Stimulated activated CD8-positive, alpha-beta memory T cell treated with anti-CD3 and anti-CD28 coated beads, Interleukin-15, amount 100 ng/mL, for 1 hour (primary cell): ENCODE data around the gene FGGY.
"Not testable (repeated sequence)": the region's sequence is repeated elsewhere in the genome, so short reads cannot be mapped to it uniquely, and the experiment has no call there.

Experiments used
- DNase-seq: peaks from one replicate; pipeline ENCODE4 v3.0.0-alpha.2; 2020; ENCODE audit warnings: low read depth

The FGGY gene

GRCh38 chr1:59485949-59486348 lies 189.1 kb downstream of the FGGY start:
- no peak for DNase-seq

GRCh38 chr1:59486615-59487014 lies 189.7 kb downstream of the FGGY start:
- no peak for DNase-seq

GRCh38 chr1:59487335-59488031 lies 190.6 kb downstream of the FGGY start:
- DNase-seq: no peak

GRCh38 chr1:59492500-59492899 lies 195.6 kb downstream of the FGGY start:
- no peak for DNase-seq

DNA sequence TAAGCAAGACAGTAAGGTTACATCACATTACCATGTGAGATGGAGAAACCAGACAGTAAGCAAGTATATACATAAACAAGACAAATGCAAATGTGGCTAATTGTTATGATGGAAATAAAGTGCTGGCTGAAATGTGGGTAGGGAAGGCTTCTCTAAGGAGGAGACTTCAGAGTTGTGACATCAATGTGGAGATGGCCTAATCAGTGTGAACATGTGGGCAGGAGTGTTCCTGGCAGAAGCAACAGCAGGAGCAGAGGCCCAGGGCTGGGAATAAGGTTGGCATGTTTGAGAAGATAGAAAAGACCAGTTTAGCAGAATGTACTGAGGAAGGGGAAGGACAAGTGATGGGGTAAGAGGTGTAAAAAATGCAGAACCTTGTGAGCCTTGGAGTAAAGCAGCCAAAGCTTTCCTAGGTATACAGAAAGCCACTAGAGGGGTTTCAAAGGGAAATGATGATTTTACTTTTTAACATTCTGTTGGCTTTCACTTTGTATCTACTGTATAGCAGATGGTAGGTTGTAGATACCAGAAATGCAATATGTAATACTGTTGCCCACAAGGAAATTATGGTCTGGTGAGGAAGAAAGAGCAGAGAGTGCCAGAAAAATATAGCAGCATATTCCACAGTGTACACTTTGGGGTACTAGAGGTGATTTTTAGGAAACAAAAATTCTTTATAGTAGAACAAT lies 197.4 kb downstream of the FGGY start:
- DNase-seq: no peak

GRCh38 chr1:59496156-59496555 lies 199.3 kb downstream of the FGGY start:
- DNase-seq: not testable (repeated sequence)

DNA sequence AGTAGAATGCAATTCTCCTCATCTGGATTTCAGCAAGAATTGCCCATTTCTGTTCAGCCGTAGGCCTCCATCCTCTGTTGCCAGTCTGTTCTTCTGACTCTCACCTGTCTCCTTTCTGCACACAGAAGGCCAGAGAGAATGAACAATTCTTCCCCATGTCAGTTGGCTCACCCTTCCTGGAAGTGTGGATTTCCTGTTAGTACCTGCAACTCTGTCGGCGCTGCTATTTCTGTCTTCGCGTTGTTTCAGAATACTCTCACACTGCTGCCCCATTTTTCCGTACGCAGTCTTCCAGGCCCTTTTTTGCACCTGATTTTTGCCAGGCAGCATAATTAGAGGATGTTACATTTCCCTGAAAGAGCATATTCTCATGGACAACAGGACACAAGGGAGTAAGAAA lies 200.7 kb downstream of the FGGY start:
- DNase-seq: no peak

DNA sequence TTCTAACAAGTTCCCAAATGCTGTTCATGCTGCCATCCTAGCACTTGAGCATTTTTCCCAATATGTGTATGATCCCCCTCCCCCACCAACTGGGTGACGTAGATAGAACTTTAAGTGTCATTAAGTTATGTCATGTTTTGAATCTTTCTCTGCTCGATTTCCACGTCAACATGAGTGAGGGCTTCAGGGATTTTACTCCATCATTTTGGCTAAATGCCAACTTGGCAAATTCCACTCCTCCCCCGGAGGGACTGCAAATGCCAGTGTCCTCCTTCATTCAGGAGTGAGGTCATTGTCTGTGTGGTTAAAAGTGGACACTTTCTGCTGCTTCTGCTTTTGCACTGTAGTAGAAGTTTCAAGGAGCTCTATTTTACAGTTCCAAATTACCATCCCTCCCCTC lies 201.7 kb downstream of the FGGY start:
- no peak for DNase-seq

DNA sequence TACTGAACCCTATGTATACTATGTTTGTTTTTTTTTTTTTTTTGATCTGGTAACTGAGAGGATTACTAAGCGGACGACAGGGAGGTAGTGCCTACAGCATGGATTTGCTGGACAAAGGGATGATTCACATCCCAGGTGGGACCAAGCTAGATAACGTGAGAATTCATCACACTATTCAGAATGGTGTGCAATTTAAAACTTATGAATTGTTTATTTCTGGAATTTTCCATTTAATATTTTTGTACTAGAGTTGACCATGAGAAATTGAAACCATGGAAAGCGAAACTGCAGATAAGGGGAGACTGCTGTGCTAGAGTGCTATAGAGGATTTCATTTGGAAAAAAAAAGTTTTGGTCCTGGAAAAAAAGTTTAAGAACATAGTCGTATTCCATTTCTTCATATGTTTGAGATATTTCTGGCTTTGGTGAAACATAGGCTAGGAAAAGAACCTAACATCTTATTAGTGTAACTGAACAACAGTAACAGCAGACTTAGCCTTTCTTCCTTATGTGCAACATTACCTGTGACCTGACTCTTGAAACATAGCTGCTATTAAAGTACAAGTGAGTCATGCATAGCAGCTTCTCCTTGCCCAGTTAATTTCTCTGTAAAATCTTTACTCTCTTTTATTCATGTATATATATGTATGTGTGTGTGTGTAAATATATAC lies 202.5 kb downstream of the FGGY start:
- no peak for DNase-seq

- no peak for DNase-seq
Observed at GRCh38 chr1:59499943-59500569, 203.2 kb downstream of the FGGY start.

DNA sequence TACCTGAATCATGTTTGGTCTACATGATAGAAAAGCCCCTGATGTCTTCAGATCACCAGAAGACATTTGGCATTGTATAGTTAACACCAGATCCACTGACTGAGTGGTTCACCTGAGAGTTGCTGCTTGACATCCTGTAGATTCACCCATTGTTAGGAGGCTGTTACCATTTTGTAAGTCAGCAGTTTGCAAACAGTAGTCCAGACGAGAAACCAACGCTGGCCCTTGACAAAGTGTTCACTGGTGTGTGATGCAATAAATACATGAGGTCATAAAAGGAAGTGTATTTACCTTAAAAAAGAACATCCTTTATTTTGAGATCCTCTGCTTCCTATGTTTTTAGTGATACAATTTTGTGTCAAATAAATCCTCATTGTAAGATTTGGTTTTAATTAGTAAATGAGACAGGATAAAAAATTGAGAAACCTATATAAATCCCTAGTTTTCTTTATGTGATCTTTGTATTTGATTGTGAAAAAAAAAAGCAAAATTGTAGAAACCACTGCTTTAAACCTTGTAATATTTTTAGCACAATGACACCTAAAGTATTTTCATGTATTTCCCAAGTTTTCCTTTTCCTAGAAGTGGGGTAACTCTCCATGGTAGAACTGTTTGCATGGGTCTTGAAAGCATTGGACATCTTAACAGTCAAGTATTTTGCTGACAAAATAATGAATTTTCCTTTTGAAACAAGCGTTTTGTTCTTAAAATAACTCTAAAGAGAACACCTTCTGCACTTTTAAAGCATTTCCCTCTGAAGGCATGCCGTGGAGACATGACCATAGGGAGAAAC lies 204.3 kb downstream of the FGGY start:
- DNase-seq: no peak

- DNase-seq: no peak
Observed at GRCh38 chr1:59502009-59502691, 205.3 kb downstream of the FGGY start.

DNA sequence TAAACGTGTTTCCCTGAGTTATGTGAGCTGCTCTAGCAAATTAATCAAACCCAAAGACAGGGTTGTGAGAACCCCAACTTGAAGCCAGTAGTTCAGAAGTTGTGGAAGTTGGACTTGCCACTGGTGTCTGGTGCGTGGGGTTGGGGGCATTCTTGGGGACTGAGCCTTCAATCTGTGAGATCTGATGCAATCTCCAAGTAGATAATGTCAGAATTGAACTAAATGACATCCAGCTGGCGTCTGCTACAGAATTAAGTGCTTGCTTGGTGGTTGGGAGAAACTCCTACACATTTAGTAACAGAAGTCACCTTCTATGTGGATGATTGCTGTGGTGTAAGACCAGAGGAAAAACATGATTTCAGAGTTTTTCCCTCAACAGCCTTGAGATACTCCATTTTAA lies 207.4 kb downstream of the FGGY start:
- no peak for DNase-seq

- no peak for DNase-seq
Observed at GRCh38 chr1:59505596-59506028, 208.7 kb downstream of the FGGY start.

GRCh38 chr1:59506952-59507351 lies 210.1 kb downstream of the FGGY start:
- no peak for DNase-seq

GRCh38 chr1:59509341-59509875 lies 212.5 kb downstream of the FGGY start:
- DNase-seq: no peak

DNA sequence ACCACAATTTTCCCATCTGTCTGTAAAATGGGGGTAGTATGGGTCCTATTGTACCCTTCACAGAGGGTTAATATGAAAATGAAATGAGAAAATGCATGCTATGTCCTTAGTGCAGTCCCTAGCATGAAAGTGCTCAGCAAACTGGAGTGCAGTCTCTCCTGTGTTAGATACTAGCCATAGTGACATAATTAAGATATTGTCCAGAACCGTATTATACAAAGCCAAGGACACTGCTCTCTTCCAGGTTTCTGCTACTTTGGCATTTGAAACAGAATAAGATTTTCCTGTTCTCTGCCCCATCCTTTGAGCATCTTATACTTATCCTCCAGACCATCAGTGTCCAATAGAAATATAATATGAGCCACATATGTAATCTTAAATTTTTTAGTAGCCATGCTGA lies 213.4 kb downstream of the FGGY start:
- no peak for DNase-seq

DNA sequence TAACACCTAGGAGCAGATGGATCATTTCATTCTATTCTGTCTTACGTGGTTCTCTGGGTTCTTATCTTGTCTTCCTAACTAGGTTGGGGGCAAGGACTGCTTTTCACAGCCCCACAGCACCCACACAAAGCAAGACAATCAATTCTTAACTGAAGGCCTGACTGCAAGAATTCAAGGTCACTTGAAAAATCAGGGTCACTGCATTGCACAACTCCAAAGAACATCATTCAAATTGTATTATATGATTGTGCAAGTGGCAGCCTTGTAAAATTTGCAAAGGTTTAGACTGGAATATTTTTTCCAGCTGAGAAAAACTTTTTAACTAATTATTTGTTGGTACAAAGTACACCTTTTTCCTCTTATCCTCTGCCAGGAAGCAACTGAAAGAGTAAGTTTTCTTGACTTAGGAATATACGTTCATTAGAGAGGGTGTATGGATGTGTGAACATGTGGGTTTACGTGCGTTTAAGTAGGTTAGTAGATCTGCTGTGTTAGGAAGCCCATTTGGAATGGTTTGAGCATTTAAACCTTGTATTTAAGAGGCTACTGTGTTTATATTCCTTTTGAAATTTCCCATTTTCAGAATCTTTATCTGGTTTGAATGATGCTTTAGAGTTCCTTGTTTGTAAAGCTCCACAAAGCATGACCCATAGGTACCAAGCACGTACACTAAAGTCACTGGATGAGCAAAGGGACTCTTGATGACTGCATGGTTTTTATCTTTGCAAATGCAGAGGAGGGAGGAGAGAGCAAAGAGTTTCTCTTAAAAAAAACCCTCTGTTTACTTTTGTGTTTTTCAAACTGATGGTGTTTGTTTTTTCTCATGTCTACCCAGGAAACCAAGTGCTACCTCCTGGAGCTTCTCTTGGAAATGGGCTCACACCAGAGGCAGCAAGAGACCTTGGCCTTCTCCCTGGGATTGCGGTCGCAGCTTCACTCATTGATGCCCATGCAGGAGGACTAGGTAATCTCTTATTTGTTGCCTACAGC lies 214.9 kb downstream of the FGGY start:
- no peak for DNase-seq

- DNase-seq: no peak
Observed at GRCh38 chr1:59512702-59513101, 215.8 kb downstream of the FGGY start.
